Medulla oblongata (tissue), 1 donor: ENCODE results near the gene ARID1B.

Source experiments
- DNase-seq: peaks from one replicate; pipeline ENCODE4 v3.0.0-alpha.2; 2015; ENCODE audit errors: extremely low spot score

Gene ARID1B

DNA sequence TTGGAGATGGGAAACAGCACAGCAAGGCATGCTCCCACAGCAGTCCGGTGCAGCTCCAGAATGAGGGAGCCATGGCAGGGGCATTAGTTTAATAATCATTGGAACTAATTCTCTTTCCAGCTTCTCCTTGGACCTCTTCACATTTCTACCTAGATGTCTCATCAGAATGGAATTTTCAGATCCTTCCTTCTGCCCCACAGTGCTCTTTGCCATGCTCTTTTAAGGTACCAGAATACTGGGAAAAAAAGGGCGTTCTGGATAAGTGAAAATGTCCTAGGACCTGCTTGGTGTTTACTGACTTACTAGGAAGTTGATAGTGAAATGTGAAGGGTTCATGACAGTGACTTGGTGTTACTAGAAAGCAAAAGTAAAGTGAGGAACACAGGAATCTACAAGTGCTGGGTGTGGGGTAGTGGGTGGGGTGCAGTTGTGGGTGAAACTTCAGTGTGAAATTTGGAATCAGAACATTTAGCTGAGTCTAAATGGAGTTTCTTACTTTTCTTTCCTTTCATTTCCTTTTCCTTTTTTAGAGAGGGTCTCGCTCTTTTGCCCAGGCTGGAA, 207.1 kb downstream of the ARID1B start:
- no peak for DNase-seq

DNA sequence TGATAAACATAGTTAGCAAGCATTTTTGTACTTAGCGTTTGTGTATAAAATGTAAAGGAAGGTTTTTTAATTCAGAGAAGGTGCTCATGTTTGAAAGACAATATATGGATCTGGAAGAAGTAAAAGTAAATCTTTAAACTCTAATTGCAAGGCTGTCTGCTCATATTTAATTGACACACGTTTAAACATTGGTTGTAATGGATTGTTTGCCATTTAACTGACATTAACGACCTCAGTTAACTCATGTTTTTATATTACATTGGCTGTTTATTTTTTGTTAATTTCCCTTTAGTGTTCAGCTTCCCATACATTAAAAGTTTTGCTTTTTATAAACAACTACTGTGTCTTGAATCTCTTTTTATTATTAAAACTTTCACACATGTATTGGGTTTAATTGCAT, 208.1 kb downstream of the ARID1B start:
- DNase-seq: no peak

DNA sequence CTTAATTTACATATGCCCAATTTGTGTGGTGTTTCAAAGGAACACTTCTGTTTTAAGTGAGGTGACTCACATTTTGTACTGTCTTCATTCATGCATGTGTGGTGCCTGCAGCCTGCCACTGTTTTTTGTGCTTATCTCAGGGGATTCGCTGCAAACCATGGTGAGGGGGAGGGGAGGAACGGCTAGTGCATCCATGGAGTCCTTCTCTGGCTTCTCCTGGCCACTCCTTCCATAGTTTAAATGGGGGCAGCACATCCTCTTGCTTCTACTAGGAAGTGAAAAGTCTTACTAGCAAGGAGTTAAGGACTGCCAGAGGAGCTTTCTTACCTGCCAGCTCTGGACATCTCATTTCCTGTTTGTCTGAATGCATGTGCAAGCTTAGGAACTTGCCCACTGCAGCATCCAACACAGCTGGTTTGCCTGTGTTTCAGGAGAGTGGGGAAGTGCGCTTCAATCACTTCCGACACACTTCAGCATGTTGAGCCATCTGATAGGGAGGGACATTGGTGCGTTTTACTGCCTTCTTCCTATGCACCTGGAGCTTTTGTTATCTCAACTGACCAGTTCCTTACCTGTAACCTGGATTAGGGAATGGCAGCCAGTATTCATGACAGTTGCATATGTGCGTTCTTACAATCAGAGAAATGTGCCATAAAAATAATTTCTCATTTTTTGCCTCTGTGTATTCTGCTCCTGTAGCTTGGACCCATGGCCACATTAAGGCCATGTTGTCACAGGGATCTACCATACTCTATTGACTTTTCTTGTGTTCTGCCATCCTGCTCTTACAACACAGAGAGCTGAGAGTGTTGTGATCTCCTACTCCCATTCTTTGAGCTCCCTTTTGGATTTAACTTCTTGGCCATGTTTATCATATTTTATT, 211.3 kb downstream of the ARID1B start:
- no peak for DNase-seq

DNA sequence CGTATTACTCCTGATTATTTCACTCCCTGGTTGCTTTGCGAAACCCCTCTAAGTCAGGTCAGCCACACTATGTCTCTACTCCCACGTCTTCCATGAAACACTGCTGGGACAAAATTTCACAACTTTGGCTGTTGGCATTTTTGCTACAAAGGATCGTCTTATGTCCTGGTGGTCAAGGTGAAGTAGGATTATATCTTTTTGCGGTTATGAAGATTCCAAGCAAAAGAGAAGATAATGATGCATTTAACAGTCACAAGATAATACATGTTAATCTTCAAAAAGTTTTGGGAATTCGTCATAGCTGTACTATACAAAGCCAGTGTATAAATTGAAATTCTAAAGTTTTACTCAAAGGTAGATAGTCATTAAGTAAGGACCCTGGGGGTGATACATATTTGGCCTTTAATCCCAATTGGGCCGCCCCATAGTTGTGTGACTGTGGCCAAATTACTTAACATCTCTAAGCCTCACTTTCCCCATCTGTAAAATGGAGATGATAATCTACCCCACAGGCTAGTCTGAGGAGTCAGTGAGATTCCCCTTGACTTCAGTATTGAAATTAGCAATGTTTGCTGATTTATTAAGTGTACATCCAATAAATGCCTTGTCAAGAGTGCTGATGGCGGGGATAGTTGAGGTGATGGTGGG, 212.1 kb downstream of the ARID1B start:
- no peak for DNase-seq

DNA sequence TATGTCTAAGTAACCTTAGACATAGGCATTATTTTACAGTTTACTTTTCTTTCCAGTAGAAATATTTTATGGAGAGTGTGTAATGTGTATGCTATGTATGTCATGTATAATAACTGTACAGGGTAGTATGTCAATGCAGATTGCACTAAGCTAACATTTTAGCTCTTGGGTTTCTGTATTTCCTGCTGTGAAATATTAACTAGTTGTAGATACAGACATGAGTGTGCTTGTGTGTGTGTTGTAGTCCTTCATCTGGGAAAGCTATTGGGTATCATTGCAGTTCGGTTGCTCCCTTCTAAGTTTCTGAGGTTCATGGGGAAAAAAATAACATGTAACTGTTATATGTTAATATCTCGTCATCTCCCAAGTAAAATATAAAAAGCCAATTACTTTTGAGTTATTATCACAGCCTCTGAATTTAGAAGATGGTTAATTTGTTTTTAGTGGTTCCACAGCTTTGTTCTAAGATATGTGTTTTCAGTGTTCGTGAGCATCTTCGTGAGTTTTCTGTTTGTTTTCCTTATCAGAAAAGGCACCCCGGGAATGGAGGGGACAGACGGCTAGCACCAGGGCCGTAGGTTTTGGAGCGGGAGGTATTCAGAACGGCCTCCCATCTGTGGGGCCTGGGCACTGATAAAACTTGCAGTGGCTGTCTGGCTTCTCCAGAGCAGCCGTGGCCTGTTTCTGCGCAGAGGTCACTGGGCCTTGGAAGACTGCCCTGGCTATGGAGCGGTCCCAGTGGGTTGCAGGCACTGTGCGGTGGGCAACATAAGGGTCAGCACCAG, 215.0 kb downstream of the ARID1B start:
- no peak for DNase-seq

DNA sequence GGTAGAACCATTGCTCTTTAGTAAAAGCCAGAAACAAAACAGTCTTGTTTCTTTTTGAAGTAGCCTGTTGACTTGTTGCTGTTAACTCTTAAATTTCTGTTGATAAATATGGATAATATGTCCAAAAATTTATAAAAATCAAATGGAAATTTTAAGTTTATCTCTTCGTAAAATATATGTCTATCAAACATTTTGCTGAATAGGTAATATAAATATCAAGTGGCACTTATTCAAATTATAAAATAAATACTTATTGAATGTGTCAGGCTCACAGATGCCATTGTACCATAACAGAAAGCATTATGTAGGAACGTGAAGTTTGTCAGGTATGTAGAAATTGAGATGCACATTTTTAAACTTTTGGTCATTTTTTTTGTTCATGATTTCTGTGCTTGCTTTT, 216.5 kb downstream of the ARID1B start:
- no peak for DNase-seq

DNA sequence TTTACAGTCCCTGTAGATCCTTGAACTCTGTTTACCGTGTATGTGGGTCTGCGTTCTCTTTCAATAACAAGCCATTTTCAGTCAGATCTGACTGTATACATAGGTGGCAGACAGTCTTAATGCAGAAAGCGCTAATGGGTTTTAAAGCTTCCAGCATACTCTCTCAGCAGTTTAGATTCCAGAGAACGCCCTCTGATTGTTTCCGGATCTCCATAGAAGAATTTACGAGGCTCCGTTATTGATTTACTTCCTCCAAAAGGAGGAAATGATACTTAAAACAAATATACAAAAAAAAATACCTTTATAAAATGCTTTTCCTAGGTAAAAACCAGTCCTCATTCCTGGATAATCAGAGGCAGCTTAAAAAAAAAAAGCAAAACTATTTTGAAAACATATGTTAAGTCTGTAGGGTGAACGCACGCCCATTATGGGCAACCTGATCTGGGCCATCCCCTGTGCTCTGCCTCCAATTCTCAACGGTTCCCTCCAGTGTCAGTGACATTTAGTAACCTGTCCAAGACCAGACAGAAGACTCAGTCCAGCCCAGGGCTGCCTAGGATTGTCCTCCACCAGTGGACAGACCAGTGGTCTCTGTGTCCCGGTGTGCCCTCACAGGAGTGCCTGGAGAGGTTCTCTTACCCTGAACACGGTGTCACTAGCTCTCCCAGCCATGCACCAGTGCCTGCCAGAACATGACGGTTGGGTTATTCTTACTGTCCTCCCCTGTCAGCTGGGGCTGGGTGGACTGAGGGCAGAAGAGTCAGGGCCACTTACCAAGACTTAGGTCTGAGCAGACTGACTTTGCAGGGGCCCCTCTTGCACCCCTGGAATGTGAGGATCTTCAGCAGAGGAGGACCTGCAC, 217.3 kb downstream of the ARID1B start:
- DNase-seq: no peak

DNA sequence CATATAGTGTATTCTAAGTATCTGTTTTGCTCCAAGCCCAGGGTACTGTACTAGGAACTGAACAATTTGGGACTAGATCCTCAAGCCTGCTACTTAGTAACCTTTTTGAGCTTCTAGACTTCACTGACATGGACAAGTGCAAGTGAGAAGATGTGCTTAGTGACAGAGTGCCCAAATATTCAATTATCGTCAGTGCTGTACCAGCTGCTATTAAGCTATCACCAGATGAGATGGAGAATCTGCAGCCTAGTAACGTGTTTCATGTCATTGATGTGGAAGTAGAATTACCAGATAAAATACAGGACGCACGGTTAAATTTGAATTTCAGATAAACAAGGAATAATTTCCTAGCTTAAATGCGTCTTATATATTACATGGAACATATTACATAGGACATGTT, 218.3 kb downstream of the ARID1B start:
- no peak for DNase-seq

DNA sequence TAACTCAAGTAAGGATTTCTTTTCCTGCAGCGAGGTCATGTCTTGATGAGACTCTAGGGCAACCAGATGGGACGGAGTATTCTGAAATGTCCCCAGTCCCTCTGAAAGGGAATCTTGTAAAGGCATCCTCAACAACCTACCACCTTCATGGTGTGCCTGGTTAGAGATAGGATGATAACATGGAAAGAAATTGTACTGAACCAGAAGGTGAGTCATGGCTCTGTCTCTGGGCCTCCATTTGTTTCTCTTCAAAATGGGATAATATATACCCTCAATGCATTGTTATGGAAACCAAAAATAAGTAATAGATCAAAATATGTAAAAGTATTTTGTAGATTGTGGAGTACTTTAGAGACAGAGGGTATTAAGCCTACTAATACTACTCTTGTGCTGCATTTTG, 219.1 kb downstream of the ARID1B start:
- no peak for DNase-seq

DNA sequence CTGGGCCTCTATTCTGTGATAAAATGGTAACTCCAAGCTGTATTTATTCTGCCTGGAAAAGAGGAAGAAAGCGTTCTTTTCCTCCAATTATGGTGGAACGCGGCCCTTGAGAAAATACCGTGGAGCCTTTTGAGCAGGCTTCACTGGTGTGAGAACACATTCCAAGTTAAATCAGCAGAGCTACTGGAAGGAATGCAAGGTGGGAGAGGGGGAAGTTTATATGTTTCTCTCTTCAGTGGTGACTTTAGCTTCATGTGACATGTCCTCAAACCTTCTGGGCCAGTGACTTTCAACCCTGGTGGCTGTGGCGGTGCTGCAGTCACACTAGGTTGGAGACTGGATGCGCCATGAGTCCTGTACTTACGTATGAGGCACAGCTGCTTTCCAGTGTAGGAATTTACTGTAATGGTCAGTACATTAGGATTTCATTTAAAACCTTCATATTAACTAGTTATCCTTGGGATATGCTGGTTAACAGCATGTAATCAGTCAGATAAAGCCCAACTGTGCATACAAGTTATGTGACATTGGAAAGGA, 221.7 kb downstream of the ARID1B start:
- DNase-seq: no peak

DNA sequence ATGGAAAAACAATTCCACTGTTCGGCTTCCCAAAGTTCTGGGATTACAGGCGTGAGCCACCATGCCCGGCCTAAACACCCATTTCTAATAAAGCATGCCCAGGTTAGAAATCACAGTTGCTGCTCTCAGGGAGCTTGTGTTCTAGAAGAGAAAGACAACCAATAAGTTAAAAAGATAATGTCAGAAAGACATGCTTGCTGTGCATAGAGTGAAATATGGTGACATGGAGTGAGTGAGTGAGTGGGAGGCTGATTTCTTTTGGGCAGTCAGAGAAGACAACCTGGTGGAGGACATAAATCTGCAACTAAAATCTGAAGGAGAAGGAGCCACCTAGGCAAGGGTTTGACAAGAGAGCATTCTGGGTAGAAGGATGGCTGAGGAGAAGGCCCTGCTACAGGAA, 222.6 kb downstream of the ARID1B start:
- DNase-seq: no peak

DNA sequence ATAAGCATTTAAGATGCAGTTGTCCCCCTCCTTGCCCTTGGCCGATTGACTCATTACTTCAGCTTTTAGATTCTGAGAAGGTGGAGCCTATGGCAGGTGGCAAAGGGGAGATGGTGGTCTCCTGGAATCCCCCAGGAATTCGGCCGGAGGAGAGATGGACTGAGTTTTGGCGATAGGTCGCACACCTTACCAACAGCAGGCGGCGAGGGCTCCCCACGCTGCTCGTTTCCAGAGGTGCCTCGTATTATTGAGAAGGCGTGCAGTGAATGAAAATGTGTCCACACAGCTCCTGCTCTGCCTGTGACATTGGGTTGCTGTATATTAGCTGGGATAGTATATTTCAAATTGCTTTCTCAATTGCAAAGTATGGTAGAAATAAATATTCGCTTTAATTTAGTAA, 224.5 kb downstream of the ARID1B start:
- DNase-seq: no peak

DNA sequence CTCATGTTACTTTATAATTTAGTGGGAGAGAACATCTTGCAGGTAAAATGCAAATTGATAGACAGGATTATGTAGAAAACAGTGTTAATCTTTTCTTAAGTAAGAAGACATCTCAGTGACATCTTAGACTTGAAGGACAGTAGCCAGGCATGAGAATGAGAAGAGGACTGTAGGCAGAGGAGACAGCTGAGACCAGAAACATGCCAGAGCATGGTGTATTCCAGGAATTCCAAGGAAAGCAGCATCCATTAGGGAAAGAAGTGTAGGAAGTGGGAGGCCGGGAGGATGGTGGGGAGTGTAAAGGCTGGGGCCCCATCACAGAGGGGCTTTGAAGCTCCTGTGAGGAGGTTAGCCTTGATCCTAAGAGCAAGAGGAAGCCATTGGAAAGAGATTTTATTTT, 225.6 kb downstream of the ARID1B start:
- no peak for DNase-seq

DNA sequence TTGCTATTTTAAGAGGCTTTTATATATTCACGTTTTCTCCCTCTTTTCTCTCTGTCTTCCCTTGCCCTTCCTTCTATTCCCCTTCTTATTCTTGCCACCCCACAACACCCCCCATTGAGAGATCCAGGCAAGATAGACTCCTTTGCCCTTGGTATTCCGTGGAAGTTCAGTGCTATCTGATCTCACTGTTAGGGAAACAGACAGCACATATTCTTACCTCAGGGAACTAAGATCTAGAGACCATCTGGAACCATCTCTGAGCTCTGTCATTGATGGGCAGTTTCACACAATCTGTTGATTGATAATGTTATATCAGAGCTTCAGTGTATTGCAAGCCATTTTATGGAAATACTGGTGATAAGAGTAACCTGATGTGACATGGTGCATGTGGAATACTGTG, 228.8 kb downstream of the ARID1B start:
- DNase-seq: no peak

DNA sequence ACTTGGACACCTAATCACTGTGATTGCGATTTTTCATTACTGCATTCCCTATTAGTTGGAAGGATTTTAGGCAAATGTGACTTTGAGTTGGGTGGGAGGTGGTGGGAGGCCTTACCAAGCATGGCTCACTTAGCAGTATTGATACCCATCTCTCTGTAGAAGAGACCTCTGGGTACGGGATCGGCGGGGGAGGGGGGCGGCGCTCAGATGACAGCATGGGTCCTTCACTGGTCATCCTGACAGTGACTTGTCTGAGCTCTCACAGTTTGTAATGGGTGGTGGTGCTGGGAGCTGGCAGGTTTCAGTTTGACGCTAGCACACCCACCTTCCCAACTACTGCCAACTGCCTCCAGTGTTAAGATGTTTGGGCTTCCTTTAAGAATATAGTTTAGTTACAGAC, 231.4 kb downstream of the ARID1B start:
- no peak for DNase-seq

DNA sequence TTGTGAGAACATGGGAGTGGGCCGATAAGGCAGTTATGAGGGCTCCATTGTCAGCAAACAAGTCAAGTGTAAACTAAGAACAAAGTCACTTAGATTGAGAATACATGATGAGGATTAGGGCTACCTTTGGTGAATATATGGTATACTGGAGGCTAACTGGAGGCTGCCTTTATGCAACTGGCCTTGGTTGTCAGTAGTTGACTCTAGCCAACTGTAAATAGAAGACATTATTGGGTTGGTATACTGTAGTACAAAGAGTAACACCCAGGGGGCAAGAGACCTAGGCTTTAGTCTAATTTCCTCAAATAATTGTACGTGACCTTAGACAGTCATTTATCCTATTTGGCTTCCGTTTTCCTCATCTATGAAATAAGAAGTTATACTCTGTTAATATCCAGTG, 235.2 kb downstream of the ARID1B start:
- no peak for DNase-seq

DNA sequence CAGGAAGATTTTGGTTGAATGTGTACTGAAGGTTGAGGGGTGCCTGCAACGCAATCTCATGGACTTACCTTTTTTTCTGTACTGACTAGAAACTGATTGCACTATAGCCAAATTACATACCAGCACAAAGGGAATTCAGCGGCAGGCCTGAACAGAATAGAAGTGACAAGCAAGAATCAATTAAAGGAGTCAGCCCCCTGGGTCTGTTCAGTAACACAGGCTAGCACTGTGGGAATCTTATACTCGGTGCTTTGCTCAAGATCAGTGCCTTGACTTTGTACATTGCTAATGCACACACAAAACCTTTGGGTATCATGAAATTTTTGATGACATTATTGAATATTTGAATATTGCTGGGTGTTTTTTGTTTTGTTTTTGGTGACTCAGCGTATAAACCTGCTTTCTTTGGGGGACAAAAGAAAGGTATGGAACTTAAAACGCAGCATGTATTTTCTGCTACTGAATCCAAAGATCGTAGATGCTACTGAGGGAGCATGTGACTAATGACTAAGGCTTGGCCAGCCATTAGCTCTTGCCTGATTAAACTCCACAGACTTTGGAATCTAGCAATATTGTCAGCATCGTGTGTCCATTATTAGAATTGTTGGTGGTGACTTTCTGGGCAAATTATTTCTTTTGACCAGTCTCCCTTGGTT, 236.6 kb downstream of the ARID1B start:
- DNase-seq: no peak

DNA sequence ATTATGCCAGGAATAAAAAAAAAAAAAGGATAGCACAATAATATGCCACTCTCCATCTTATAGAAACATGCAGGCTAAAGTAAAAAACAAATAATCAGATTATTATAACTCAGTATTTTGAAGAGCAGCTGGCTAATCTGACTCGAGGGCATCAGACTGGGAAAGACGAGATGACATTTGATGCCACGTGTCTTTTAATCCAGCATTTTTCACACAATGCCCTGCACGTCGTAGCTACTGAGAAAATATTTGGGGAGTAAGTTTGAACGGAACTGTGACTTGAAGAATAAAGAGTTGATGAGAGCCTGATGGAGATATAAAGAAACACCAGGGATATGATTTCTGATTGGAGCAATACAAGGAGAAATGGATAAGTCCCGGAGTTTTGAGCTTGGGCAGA, 237.7 kb downstream of the ARID1B start:
- DNase-seq: no peak

DNA sequence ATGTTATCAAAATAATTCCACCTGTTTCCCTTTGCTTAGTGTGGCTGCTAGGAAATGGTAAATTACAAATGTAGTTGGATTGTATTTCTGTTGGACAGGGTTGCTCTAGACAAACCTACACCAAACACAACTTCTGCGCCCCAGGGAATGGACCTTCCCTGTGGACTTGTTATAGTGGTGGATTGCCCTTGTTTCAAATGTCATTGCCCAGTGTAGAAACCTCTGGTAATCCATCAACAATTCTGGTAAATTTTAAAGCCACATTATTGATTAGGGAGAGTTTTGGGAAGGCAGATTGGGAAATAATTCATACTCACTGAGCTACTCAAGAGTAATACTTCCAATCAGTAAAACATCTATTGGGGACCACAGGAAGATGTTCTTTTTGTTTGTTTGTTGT, 239.8 kb downstream of the ARID1B start:
- no peak for DNase-seq

DNA sequence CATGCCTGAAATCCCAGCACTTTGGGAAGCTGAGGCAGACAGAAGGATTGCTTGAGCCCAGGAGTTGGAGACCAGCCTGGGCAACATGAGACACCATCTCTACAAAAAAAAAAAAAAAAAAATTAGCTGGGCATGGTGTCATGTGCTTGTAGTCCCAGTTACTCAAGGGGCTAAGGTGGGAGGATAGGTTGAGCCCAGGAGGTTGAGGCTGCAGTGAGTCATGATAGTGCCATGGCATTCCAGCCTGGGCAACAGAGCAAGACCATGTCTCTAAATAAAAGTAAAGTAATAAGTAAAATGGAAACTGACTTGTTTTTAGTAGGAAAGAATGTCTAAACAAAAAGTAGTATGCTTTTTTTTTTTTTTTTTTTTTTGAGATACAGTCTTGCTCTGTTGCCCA, 240.7 kb downstream of the ARID1B start:
- DNase-seq: no peak
